Right lung (tissue), 5 donors: ENCODE results near the gene NPC2. TPM values are rescaled to one million over a fixed set of nuclear protein-coding genes. Genes with fewer than 3 reads are reported as not detected.

ENCODE experiments used
- DNase-seq, 2 donors: peaks; one replicate each; pipeline ENCODE4 v3.0.0-alpha.2; 2013
- polyA plus RNA-seq, 5 donors: library from polyadenylated mRNA; unstranded; fragments of 120-200 nt; gene quantifications; one replicate each; pipeline versions ENCODE4 v1.2.1 to v1.2.3, GENCODE V29; 2013; ENCODE audit warnings: inconsistent platforms in 1 of 5, low replicate concordance in 1 of 5; ENCODE audit not compliant: insufficient read length in 5 of 5, insufficient read depth in 1 of 5

The NPC2 gene
- polyA plus RNA-seq, 5 donors: 800 to 1,202 (median 955) TPM

DNA sequence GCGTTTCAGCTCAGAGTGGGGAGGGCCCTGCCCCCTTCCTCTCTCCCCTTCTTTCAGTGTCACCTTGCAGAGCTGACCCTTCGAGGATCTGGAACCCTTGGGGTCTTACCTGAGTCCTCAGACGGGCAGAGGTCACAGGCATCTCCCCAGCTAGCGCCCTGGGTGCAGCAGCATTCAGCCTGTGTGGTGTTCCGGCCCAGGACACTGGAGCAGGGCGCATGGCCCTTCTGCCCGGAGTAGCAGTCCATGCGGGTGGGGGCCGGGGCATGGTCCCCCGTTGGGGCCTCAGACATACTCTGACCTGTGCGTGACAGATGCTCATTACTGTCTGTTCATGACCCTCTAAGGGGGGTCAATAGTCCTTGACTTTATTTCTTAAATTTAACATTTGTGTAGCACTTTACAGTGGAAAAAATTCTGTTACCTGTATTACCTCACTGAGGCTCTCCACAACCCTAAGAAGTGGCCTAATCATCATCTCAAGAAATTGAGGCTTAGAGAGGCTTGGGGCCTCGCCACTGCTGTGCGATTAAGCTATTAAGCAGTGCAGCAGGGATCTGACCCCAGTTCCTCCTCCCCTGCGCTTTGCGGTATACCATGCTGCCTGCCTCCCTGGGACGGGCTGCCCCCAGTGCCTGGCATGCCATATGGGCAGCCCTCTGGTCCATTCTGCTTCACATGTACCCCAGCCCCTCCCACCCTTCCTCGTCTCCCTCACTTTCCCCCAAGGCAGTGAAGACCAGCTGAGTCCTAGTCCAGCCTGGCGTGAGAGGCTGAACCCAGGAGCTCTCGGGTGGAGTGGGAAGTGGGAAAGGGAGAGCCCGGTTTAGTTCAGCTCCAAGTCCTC lies 12.0 kb upstream of the NPC2 start:
- no peak for DNase-seq

DNA sequence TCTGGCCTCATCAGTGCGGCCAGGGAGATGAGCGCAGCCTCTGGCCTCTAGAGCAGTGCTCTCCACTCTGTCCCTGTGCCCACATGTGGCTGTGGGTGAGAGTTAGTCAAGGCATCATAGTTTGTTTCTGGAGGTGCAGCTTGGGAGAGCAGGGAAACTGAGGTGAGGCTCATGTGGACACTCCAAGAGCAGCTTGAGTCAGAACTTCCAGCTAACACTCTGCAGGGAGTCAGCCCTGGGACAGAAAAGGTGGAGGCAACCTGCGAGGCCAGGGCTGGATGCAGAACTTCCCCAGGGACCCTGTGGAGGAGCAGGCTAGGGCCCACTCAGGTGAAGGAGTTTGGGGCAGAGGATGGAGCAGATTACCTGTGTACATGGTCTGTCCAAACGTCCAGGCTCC lies 11.3 kb upstream of the NPC2 start:
- DNase-seq: no peak

DNA sequence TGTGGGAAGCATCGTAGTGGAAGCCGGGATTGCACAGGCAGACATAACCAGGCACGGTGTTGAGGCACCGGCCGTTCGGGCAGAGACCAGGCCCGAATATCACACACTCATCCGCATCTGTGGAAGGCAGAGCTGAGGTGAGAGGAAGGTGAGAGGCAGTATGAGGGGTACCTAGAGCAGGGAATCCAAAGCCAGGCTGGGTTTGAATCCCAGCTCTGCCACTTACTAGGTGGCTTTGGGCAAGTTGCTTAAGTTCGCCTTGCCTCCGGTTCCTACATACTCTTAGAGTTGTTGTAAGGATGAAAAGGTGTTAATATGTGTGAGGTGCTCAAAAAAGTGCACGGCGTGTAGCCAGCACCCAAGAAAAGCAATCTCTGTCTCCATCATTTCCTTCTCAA lies 10.8 kb upstream of the NPC2 start:
- DNase-seq: no peak

DNA sequence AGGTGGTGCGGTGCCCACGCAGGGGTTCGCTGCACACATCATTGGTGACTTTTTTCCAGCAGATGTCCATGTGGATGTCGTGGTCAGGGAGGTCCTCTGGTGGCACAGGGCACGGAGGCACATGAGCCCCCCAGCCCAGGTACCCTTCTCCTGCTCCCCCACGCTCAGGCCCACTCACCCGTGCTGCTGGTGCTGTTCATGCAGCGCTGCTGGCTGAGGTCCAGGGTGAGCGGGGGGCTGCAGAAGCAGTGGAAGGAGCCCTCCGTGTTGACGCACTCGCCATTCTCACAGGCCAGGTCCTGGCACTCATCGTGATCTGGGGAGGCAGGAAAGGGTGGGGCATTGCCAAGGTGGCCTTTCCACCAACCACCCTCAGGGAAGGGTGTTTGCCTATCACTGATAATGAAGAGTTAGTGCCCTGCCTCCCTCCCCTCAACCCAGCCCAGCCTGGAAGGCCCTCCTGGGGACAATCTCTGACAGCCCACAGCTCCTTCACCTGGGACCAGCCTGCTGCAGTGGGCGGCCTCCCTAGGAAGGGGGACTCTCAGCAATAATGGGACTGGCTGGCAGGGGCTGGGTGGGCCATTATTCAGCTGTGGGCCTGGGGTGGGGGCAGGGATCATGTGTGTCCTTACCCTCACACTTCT lies 10.3 kb upstream of the NPC2 start:
- DNase-seq: no peak

DNA sequence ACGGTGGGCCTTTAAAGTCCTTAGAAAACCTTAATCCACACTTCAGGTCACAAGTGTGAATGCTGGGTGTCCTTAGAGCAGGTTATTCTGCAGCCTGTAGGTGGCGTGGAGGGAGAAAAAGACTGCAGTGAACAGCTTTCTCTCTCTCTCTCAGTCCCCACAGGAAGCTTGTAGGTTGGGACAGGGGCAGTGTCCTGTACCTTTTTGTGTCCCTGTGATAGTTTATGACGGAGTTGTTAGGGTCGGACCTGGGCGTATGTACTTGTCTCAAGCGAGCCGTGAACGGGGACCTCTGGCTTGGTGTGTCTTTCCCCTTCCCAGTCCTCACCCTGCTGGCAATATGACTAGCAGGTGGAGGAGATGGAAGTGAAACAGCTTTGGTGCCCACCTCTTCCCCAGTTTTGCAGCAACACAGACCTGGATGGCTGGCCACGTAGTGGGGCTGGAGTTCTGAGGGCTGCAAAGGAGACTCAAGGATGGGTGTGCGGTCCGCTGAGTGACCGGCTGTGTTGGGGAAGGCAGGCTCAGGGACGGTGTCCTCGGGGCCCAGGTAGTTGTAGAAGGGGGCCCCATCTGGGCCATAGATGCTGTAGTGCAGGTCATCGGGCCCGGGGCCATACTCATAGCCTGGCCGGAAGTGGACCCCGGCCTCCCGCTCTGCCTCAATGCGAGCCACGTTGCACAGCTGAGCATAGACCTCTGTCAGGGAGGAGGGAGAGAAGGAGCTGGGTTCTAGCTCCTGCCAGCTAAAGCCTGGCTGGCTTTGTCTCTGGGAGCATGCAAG lies 9.3 kb upstream of the NPC2 start:
- peak in 1 of 2 donors; percentile 17 for DNase-seq

DNA sequence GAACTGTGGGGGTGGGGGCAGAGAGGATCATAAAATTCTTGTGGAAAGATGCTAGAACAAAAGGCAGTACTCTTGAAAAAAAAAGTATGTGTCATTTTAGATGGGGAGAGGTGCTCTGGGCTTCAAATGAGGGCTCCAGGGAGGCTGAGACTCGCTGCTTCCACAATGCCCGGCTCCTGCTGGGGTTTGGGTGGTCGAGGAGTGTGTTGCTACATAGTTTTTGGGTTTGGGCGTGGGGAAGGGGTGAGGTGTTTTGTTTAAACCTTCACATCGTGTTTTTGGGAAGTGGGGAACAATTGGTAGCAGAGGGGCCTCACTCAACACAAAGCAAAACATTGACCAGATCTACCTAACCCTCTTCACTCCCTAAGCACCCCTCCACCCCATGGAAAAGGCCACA lies 8.6 kb upstream of the NPC2 start:
- DNase-seq: no peak

DNA sequence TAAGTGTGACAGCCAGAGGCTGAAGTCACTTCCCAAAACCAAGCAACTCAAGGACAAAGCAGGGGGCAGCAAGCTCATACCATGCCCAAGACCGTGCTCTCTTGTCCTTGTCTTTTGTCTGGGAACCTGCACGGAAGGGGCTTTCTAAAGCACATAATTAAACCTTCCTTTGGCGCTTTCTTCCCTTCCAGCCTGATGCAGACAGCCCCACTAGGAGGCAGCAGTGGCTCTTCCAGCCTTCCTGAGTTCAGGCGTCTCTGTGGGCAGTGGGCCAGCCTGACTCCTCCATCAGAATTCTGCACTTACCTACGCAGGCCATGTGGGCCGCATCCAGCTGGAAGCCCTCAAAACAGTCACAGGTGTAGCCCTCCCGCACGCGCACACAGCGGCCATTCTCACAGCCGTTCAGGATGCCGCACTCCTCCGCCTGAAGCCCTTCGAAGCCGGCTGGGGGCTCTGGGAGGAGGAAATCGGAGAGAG lies 8.1 kb upstream of the NPC2 start:
- DNase-seq: peak; percentile 62 to 74

DNA sequence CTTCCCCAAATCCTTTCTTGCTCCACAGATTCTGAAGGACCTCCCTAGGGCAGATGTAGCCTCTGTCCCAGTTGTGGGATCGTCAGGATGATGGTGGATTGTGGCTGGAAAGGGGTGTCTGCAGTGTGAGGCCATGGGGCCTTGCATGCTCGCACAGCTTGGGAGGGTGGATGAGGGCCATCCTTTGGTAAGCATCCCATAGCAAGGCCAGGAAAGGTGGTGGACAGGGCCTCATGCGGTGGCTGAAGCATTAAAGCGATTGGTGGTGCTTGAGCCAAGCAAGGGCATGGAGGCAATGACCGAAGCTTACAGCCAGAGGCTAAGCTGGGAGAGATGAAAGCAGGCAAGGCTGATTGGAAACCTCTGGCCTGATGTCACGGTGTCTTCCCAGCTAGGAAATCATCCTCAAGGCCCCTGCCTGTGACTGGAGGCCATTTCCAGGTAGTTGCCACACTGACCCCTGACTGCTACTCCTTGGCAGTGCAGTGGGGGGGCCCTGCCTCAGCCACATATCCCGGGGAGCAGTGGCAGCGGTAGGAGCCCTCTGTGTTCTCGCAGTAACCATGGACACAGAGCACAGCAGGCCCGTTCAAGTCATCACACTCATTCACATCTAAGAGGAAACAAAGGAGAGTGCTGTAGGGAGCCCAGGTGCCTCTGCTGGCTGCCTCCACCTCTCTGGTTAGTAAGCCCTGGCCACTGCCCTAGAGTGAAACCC lies 7.5 kb upstream of the NPC2 start:
- DNase-seq: no peak

DNA sequence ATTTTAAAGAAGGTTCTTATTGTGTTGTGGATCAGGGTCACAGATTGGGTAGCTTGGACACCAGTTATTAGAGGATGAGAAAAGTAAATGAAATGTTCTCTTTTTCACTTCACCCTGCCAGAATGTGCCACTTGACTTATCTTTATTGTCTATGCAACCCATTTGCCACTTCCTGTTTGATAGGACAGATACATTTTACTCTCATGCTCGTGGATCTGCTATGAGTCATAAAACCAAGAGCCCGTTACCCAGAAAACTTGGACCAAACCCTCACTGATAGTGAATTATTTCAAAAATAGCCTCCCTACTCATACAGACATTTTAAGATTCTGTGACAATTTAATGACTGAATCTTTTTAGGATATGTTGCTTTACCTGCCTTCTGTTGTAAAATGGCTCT lies 2.3 kb upstream of the NPC2 start:
- no peak for DNase-seq

DNA sequence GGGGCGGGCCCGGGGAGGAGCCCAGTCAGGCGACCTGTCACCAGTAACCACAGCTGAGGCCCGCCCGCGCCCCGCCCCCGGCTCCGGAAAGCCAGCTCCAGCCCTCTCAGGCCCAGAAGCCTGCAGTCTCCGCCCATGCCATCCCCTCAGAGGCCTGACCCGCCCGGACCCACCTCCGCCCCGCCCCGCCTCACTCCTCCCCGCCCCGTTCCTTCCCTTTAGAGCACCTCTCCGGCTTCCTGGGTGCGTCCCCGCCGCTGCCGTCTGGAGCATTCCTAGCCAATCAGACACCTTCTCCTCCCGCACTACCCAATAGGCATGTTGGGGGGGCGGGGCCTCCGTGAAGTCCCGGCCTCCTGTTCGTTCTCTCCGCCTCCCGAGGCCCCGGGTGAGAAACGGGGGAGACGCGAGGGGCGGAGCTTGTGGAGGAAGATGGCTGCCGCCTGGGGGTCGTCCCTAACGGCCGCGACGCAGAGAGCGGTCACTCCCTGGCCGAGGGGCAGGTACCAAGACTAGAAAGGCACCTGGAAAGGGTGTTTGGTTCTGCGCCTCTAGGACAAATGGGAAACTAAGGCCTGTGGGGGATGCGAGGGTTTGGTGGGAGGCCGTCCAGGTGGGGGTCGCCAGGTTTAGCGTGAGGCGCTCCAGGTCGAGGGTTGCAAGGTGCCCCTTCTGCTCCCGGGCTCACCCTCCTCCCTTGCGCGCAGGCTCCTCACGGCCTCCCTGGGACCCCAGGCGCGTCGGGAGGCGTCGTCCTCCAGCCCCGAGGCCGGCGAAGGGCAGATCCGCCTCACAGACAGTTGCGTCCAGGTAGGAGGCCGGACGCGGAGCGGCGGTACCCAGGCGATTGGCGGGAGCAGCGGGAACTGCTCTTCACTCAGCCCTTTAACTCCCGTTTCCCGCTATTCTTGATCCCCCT lies 497 bp upstream of the NPC2 start, which contains the start of gene ISCA2:
ISCA2 (plus strand) TSS at position 423 of the 919 bp plus-strand sequence; CDS start at position 433, 10 bp downstream.
- peak; percentile 98 for DNase-seq

DNA sequence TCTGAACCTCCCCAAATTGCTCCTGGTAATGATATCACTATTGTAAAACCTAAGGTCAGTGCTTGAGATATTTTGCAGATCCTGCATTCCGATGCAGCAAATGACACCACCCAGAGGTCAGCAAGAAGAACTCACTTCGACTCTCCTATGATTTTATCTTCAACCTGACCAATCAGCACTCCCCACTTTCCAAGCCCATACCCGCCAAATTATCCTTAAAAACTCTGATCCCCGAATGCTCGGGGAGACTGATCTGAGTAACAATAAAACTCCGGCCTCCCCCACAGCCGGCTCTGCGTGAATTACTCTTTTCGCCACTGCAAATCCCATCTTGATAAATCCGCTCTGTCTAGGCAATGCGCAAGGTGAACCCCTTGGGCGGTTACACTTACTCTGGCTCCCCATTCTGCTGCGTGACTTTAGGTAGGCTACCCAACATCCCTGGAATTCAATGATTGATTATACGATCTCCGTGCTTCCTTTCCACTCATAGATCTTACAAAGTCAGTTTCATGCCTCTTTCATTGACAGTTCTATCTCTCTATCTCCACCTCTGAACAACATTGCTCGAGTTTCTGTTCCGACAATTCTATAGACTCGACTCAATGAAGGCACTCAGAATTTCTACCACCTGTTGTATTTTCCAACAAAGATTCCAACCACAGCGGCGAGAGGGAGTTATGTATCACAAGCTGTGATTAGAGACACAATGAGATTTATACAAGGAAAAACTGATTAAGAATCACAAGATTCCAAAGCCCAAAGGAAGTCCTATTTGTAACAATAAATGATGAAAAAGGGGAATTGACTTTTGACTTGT lies 939 bp downstream of the NPC2 start:
- no peak for DNase-seq

DNA sequence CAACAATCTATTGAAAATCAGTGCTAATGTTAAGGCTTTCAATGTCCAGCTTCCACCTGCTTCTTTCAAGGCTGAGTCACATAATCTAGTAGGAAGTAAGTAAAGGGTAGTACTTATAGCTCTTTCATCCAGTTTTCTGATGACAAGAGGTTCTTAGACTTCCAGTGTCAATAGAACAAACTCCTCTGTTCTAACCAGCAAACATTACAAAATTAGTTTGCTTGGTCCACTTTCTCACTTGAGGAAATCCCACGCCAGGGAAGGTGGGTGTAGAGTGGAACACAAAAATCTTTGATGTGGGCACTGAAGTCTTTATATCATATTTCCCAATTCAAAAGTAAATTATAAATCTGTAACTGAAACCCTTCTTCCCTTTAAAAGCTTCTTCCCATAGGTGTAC lies 2.6 kb downstream of the NPC2 start:
- no peak for DNase-seq

DNA sequence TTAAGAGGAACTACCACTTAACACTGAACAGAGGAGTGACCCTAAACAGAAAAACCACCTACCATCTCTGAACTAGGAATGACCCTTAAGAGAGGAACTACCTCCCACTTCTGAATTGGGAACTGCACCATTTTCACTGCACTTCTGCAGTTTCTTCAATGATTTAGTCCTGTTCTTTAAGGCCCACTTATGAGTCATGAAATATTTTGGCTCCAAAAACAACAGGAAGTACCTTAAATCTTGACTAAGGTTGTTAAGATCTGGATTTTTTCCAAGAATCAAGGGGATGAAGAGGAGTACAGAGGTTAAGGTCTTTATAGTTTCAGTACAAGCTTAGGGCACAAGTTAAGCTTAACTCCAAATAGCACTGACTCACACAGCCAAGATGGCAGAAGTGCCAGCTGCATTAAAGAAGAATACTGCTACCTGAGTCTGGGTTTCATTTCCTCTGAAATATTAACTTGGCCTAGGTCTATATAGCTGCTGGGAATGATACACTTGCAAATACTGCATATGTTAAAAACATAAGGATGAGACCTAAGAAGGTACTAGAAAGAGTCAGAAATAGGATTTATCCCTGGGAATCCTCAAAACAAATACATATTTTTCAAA lies 4.2 kb downstream of the NPC2 start:
- DNase-seq: peak; percentile 31 to 37

DNA sequence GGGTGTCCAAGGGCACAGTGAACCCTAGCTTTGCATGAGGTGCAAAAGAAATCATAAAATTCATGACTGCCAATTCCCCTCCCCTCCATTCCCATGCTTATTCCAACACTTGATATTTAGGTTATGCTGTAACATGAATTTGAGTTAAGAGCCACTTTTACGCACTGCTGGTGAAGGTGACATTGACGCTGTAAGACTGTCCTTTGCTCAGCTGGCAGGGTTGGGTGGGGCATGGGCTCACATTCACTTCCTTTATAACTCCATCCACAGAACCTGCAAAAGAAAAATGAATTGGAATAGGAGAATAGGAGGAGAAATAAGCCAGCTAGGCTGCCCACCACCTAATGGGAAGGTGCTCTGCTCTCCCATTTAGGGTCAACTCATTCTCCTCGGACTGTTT lies 6.9 kb downstream of the NPC2 start:
- DNase-seq: no peak

DNA sequence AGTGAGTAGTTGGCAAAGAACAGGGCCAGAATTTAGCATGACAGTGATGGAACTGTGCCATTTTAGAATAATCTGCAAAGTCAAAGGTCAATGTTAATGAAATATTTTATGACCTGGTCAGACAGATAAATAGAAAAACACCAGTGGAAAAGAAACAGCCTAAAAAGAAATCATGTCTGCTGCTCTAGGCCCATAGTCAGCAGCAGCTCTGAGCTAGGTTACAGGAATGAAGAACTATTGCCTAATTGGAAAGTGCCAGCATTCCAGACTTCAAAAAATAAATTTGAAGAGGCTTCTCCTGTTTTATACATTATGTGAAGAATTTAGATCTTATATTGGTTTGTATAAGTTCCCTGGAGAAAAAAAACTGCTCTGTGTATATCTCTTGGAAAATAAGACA lies 9.8 kb downstream of the NPC2 start:
- DNase-seq: no peak

DNA sequence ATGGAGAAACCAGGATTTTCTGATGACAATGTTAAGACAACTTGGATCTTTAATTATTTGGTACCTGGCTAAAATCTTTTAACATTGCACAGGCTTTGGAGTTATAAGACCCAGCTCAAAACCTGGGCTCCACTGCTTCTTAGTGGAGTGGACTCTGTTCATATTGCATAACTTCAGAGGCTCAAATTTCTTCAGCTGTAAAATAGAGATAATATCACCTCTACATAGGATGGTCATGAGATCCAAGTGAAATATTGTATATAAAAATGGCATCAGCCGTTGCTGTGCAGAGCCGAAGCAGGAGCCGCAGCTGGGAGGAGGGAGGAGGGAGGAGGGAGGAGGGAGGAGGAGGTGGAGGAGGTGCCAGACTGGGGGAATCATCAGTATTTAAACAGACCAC lies 10.5 kb downstream of the NPC2 start:
- DNase-seq: no peak

DNA sequence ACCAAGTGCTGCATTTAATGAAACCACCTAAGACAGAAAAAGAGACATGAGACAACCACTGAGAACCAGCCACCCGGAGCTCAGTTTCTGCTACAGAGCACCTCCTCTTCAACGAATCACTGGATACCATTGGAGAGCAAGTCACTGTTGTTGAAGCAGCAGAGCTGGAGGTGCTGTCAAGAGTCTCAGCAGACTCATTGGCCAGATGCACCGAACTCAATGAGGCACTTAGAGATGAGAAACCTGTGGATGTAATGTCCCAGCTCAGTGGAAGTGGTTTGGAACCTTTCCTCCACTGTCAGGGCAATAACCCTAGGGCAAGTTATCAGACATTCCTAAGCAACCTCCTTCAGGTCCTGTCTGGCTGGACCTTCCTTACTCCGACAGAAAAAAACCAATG lies 13.1 kb downstream of the NPC2 start:
- no peak for DNase-seq

DNA sequence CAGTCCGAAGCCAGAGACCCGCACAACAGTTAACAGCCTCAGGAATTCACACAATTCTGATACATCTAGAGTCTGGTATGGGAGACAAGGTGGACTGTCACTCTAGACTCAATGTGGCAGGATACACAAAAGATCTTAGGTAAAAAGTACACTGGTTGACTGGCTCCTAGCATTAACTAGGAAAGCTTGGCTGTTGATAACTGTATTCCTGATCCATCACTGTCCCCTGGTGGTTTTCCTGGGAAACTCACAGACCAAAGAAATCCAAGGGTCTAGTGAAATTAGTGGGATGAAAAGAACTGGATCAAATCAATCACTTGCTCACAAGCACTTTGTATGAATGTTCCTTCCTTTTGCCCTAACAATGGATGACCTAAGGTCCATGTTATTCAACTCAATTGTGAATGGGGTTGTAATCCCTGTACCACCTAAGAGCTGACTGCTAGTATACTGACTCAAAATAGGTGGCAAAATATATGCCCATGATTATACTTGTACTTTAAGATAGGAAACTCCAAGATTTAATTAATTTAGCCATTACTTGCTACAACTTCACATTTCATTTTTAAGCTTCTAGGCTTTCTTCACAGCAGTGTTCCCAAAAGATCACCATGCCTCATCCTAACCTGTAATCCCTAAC lies 14.0 kb downstream of the NPC2 start:
- DNase-seq: peak in 1 of 2 donors; percentile 16

DNA sequence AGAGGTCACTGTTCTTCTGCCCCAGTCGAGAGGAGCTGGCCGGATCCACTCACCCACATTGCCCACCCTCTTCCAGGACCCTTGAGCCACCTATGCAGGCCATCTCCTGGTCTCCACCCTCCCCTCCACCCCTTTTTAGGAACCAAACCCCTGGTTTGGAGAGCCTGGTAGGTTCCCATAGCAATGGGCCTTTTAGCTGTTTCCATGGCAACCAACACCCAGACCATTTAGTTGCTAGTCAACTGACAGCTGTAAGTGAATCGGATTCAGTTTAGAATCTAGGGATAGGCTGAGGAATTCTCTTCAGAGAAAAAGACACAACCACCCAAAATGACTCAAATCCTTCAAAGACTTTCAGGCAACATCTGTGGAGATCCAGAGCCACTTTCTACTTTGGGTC lies 16.5 kb downstream of the NPC2 start:
- no peak for DNase-seq
